Neural cell (in vitro differentiated cells): ENCODE measurements around the gene LRRC26. TPM values are rescaled to one million over a fixed set of nuclear protein-coding genes. Genes with fewer than 3 reads are reported as not detected.
"Not testable (repeated sequence)": the region's sequence is repeated elsewhere in the genome, so short reads cannot be mapped to it uniquely, and the experiment has no call there.

Experiments
- H2AFZ ChIP-seq: fragments of 200-600, 300-800 bp; sonication (generic), shearing (Covaris generic); 2 replicates; pipeline ENCODE4 v1.6.0; 2014; ENCODE audit warnings: low read depth, mild to moderate bottlenecking, antibody characterized with exemption, low read length, moderate library complexity
- H3F3A ChIP-seq: fragments of 200-600 bp; shearing (Covaris generic); 2 replicates; pipeline ENCODE4 v1.6.1; 2016; ENCODE audit warnings: mild to moderate bottlenecking, moderate library complexity, mixed read lengths, antibody characterized with exemption, low read length; ENCODE audit not compliant: insufficient read depth, poor library complexity, severe bottlenecking
- H3K27ac ChIP-seq: fragments of 200-600, 300-800 bp; sonication (generic), shearing (Covaris generic); 2 replicates; pipeline ENCODE4 v1.5.1; 2014; ENCODE audit warnings: mild to moderate bottlenecking, low read length, moderate library complexity
- H3K27me3 ChIP-seq: fragments of 300-800, 200-600 bp; sonication (generic), shearing (Covaris generic); 2 replicates; pipeline ENCODE4 v1.6.0; 2014; ENCODE audit warnings: mild to moderate bottlenecking, low read depth, low read length, moderate library complexity; ENCODE audit not compliant: insufficient read depth
- H3K36me3 ChIP-seq: fragments of 300-800, 200-600 bp; sonication (generic), shearing (Covaris generic); 2 replicates; pipeline ENCODE4 v1.5.1; 2014; ENCODE audit warnings: mild to moderate bottlenecking, antibody characterized with exemption, low read length, moderate library complexity; ENCODE audit not compliant: insufficient read depth
- H3K4me2 ChIP-seq: fragments of 300-800, 200-600 bp; sonication (generic), shearing (Covaris generic); 2 replicates; pipeline ENCODE4 v1.6.0; 2014; ENCODE audit warnings: mild to moderate bottlenecking, low read length
- H3K4me3 ChIP-seq: fragments of 300-800, 200-600 bp; sonication (generic), shearing (Covaris generic); 2 replicates; pipeline ENCODE4 v1.5.1; 2014; ENCODE audit warnings: mild to moderate bottlenecking, low read length, moderate library complexity
- H3K79me2 ChIP-seq: fragments of 200-600 bp; shearing (Covaris generic); replicated peaks from 2 replicates; pipeline ENCODE4 v1.6.0; 2014; ENCODE audit warnings: mild to moderate bottlenecking, low read length, moderate library complexity; ENCODE audit not compliant: insufficient read depth
- H3K9ac ChIP-seq: fragments of 300-800, 200-600 bp; sonication (generic), shearing (Covaris generic); 2 replicates; pipeline ENCODE4 v1.6.1; 2016; ENCODE audit warnings: mild to moderate bottlenecking, low read length, mixed read lengths
- H3K9me2 ChIP-seq: fragments of 200-600 bp; shearing (Covaris generic); 2 replicates; pipeline ENCODE4 v1.6.1; 2016; ENCODE audit warnings: mild to moderate bottlenecking, low read length, mixed read lengths; ENCODE audit not compliant: insufficient read depth
- H3K9me3 ChIP-seq: fragments of 200-600, 300-800 bp; sonication (generic), shearing (Covaris generic); 2 replicates; pipeline ENCODE4 v1.6.1; 2016; ENCODE audit warnings: mild to moderate bottlenecking, mixed run types, low read length, moderate library complexity, mixed read lengths
- H4K20me1 ChIP-seq: fragments of 200-600 bp; shearing (Covaris generic); 2 replicates; pipeline ENCODE4 v1.6.1; 2016; ENCODE audit warnings: mild to moderate bottlenecking, mixed run types; ENCODE audit not compliant: insufficient read depth
- EP300 ChIP-seq: fragments of 450-650 bp; conservative IDR thresholded peaks from 2 replicates; pipeline ENCODE4 v1.6.1; 2014; ENCODE audit warnings: antibody characterized with exemption, mild to moderate bottlenecking, moderate library complexity; ENCODE audit not compliant: poor library complexity, severe bottlenecking
- EZH2 ChIP-seq: fragments of 200-600, 300-800 bp; shearing (Covaris generic), sonication (generic); IDR thresholded peaks from 2 replicates; pipeline ENCODE4 v1.6.1; 2014; ENCODE audit warnings: antibody characterized with exemption, low read length, borderline replicate concordance, mild to moderate bottlenecking; ENCODE audit not compliant: insufficient read depth, poor library complexity, severe bottlenecking
- MXI1 ChIP-seq: fragments of 450-650 bp; conservative IDR thresholded peaks from 2 replicates; pipeline ENCODE4 v1.6.1; 2014; ENCODE audit warnings: antibody characterized with exemption, mild to moderate bottlenecking; ENCODE audit not compliant: poor library complexity, severe bottlenecking
- POLR2AphosphoS5 ChIP-seq: IDR thresholded peaks from 2 replicates; pipeline ENCODE4 v1.6.1; 2012
- RAD21 ChIP-seq: fragments of 450-650 bp; conservative IDR thresholded peaks from 2 replicates; pipeline ENCODE4 v1.6.1; 2014; ENCODE audit warnings: antibody characterized with exemption, mild to moderate bottlenecking, moderate library complexity
- SMC3 ChIP-seq: fragments of 450-650 bp; conservative IDR thresholded peaks from 2 replicates; pipeline ENCODE4 v1.6.1; 2014; ENCODE audit warnings: antibody characterized with exemption, mild to moderate bottlenecking, moderate library complexity; ENCODE audit not compliant: poor library complexity
- TAF1 ChIP-seq: IDR thresholded peaks from 2 replicates; pipeline ENCODE4 v1.6.1; 2012; ENCODE audit warnings: low read depth
- polyA plus RNA-seq: library from polyadenylated mRNA; depleted of rRNA; stranded (reverse); fragments of >200 nt; gene quantifications from 2 replicates; pipeline ENCODE4 v1.2.3, GENCODE V29; 2014
- TF ChIP-seq, protein P1 (sequence below): fragments of 450-650 bp; IDR thresholded peaks from 2 replicates; pipeline ENCODE4 v1.5.1; 2014; ENCODE audit warnings: antibody characterized with exemption, mild to moderate bottlenecking, moderate library complexity; ENCODE audit not compliant: poor library complexity, severe bottlenecking
- TF ChIP-seq, protein P2 (sequence below): IDR thresholded peaks from 2 replicates; pipeline ENCODE4 v1.6.1; 2012; ENCODE audit warnings: borderline replicate concordance

Gene LRRC26
- polyA plus RNA-seq, 1 donor from 2014 or later = 2.2 TPM

DNA sequence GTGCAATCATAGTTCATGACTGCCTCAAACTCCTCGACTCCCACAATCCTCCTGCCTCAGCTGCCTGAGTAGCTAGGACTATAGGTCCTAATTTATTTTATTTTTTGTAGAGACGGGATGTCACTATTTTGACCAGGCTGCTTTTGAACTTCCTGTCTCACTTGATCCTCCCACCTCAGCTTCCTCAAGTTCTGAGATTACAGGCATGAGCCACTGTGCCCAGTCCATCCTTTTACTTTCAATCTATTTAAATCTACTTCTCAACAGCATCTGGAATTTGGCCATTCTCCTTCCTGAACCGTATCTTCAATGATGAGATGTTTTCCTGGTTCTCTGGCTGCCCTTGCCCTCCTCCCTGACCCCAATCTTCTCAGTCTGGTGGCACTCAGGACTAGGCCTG lies 43.1 kb downstream of the LRRC26 start:
- no peaks in the 10 kb centered on the region for H3F3A ChIP-seq
- no peak overlapping the region for H3K27ac ChIP-seq
- no peak overlapping the region for H3K4me3 ChIP-seq
- no peak for TF ChIP-seq MXI1
- TF ChIP-seq EP300 = no peak
- no peak for TF ChIP-seq POLR2AphosphoS5
- TF ChIP-seq SMC3 = no peak
- no peak for TF ChIP-seq EZH2
- TF ChIP-seq RAD21 = no peak
- TF ChIP-seq, protein P1, sequence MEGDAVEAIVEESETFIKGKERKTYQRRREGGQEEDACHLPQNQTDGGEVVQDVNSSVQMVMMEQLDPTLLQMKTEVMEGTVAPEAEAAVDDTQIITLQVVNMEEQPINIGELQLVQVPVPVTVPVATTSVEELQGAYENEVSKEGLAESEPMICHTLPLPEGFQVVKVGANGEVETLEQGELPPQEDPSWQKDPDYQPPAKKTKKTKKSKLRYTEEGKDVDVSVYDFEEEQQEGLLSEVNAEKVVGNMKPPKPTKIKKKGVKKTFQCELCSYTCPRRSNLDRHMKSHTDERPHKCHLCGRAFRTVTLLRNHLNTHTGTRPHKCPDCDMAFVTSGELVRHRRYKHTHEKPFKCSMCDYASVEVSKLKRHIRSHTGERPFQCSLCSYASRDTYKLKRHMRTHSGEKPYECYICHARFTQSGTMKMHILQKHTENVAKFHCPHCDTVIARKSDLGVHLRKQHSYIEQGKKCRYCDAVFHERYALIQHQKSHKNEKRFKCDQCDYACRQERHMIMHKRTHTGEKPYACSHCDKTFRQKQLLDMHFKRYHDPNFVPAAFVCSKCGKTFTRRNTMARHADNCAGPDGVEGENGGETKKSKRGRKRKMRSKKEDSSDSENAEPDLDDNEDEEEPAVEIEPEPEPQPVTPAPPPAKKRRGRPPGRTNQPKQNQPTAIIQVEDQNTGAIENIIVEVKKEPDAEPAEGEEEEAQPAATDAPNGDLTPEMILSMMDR = no peak
- TF ChIP-seq, protein P2, sequence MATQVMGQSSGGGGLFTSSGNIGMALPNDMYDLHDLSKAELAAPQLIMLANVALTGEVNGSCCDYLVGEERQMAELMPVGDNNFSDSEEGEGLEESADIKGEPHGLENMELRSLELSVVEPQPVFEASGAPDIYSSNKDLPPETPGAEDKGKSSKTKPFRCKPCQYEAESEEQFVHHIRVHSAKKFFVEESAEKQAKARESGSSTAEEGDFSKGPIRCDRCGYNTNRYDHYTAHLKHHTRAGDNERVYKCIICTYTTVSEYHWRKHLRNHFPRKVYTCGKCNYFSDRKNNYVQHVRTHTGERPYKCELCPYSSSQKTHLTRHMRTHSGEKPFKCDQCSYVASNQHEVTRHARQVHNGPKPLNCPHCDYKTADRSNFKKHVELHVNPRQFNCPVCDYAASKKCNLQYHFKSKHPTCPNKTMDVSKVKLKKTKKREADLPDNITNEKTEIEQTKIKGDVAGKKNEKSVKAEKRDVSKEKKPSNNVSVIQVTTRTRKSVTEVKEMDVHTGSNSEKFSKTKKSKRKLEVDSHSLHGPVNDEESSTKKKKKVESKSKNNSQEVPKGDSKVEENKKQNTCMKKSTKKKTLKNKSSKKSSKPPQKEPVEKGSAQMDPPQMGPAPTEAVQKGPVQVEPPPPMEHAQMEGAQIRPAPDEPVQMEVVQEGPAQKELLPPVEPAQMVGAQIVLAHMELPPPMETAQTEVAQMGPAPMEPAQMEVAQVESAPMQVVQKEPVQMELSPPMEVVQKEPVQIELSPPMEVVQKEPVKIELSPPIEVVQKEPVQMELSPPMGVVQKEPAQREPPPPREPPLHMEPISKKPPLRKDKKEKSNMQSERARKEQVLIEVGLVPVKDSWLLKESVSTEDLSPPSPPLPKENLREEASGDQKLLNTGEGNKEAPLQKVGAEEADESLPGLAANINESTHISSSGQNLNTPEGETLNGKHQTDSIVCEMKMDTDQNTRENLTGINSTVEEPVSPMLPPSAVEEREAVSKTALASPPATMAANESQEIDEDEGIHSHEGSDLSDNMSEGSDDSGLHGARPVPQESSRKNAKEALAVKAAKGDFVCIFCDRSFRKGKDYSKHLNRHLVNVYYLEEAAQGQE = no peak
- TF ChIP-seq TAF1 = no peak
- H3K9me2 ChIP-seq = no peaks in the 10 kb centered on the region
- H3K79me2 ChIP-seq = peaks cover 19% of the 10 kb centered on the region
- no peak overlapping the region for H3K4me2 ChIP-seq
- no peak overlapping the region for H2AFZ ChIP-seq
- H3K9ac ChIP-seq = no peak overlapping the region
- no peaks in the 10 kb centered on the region for H3K27me3 ChIP-seq
- no peaks in the 10 kb centered on the region for H3K9me3 ChIP-seq
- no peaks in the 10 kb centered on the region for H4K20me1 ChIP-seq
- no peaks in the 10 kb centered on the region for H3K36me3 ChIP-seq

DNA sequence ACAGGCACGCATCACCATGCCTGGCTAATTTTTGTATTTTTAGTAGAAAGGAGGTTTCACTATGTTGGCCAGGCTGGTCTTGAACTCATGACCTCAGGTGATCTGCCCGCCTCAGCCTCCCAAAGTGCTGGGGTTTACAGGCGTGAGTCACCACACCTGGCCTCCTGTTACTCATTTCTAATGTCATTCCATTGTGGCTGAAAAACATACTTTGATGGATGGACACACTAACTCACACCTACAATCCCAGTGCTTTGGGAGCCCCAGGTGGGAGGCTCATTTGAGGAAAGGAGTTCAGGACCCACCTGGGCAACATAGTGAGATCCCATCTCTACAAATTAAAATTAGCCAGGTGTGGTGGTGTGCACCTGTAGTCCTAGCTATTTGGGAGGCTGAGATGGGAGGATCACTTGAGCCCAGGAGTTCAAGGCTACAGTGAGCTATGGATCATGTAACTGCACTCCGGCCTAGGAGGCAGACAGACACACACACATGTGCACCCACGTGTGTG lies 45.8 kb downstream of the LRRC26 start:
- not testable (repeated sequence) for H2AFZ ChIP-seq, H3K4me2 ChIP-seq, H3K4me3 ChIP-seq, H3K27ac ChIP-seq, H4K20me1 ChIP-seq, H3K9ac ChIP-seq, H3K27me3 ChIP-seq, H3K36me3 ChIP-seq, H3F3A ChIP-seq, H3K9me3 ChIP-seq, H3K9me2 ChIP-seq
- H3K79me2 ChIP-seq = peaks cover 16% of the 10 kb centered on the region

DNA sequence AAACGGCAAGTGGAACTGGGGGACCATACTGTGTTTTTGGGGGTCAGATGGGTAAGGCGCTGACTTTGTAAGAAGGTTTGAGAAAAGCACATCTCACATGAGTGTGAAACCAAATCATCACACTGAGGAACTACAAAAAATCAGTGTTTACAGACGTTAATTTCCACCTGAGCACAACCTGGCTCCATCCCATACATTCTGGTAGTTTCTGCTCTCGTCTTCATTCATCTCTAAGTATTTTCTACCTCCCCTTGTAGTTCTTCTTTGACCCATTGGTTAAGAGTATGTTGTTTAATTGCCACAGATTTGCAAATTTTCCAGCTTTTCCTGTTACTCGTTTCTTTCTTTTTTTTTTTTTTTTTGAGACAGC lies 46.4 kb downstream of the LRRC26 start:
- Histone ChIP-seq H3K79me2 (peaks cover 10% of the 10 kb centered on the region), H2AFZ (no peak overlapping the region), H3K9me3 (no peaks in the 10 kb centered on the region), H3K4me3 (no peak overlapping the region), H4K20me1 (no peaks in the 10 kb centered on the region), H3K9ac (no peak overlapping the region), H3K36me3 (no peaks in the 10 kb centered on the region), H3F3A (no peaks in the 10 kb centered on the region), H3K27ac (no peak overlapping the region), H3K4me2 (no peak overlapping the region), H3K9me2 (no peaks in the 10 kb centered on the region), H3K27me3 (no peaks in the 10 kb centered on the region)
- no peak for TF ChIP-seq POLR2AphosphoS5
- no peak for TF ChIP-seq EP300
- no peak for TF ChIP-seq SMC3
- TF ChIP-seq, protein P1 = no peak
- TF ChIP-seq TAF1 = no peak
- no peak for TF ChIP-seq RAD21
- TF ChIP-seq MXI1 = no peak
- TF ChIP-seq, protein P2 = no peak
- TF ChIP-seq EZH2 = no peak
